GM06990 (cell line): ENCODE measurements around the gene EHBP1.

Experiments used
- DNase-seq: peaks from one replicate; pipeline ENCODE4 v3.0.0-alpha.2; 2011; ENCODE audit not compliant: insufficient read length; ENCODE audit errors: extremely low read depth
- H3K27me3 ChIP-seq: replicated peaks from 2 replicates; pipeline ENCODE4 v1.6.0; 2011; ENCODE audit warnings: low read length; ENCODE audit not compliant: control insufficient read depth, insufficient read depth
- H3K36me3 ChIP-seq: 2 replicates; pipeline ENCODE4 v1.5.1; 2011; ENCODE audit warnings: low read length; ENCODE audit not compliant: control insufficient read depth, insufficient read depth
- H3K4me3 ChIP-seq: replicated peaks from 2 replicates; pipeline ENCODE4 v1.5.1; 2011; ENCODE audit warnings: low read depth, mild to moderate bottlenecking, control low read depth, low read length
- TF ChIP-seq, protein P1 (sequence below): IDR thresholded peaks from 2 replicates; pipeline ENCODE4 v1.5.1; 2011; ENCODE audit warnings: low read length, control low read depth, mild to moderate bottlenecking, inconsistent platforms; ENCODE audit not compliant: insufficient read depth, poor library complexity, severe bottlenecking

The EHBP1 gene

DNA sequence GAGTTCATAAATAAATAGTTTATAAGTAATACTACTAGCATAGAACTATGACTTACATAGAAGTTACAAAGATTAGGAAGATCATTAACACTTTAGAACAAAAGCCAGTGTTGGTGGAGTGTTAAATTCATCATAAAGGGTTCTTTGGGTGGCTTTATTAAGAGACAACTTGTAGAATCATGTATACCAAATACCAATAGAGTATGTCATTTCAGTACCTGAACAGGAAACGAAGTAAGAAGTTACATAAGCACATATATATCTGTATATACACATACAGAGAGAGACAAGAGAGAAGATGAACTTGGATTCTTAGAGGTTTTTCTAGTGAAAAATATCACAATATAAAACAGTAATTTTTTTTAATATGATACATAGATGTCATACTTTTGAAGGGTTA lies 262.7 kb downstream of the EHBP1 start:
- no peak for DNase-seq
- H3K36me3 ChIP-seq = no peaks in the 10 kb centered on the region
- no peak overlapping the region for H3K4me3 ChIP-seq
- no peaks in the 10 kb centered on the region for H3K27me3 ChIP-seq
- TF ChIP-seq, protein P1, sequence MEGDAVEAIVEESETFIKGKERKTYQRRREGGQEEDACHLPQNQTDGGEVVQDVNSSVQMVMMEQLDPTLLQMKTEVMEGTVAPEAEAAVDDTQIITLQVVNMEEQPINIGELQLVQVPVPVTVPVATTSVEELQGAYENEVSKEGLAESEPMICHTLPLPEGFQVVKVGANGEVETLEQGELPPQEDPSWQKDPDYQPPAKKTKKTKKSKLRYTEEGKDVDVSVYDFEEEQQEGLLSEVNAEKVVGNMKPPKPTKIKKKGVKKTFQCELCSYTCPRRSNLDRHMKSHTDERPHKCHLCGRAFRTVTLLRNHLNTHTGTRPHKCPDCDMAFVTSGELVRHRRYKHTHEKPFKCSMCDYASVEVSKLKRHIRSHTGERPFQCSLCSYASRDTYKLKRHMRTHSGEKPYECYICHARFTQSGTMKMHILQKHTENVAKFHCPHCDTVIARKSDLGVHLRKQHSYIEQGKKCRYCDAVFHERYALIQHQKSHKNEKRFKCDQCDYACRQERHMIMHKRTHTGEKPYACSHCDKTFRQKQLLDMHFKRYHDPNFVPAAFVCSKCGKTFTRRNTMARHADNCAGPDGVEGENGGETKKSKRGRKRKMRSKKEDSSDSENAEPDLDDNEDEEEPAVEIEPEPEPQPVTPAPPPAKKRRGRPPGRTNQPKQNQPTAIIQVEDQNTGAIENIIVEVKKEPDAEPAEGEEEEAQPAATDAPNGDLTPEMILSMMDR = no peak

DNA sequence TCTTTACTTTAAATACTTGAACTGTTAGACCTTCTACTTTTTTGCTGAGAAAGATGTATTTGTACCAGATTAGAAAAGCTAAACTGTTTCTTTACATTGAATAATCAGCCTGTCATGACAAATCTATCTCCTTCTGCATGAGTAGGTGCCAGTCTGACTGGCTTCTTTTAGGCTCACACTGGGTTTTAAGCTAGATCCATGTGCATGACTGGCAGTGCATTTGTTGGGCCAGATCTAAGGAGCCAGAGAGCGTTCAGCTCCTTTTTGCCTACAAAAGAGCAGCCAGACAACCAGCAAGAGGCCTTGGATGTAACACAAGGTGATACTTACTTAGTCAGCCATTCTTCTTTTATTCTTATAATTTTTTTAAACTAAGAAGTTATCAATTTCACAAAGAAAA lies 263.2 kb downstream of the EHBP1 start:
- Histone ChIP-seq H3K27me3 (no peaks in the 10 kb centered on the region), H3K36me3 (no peaks in the 10 kb centered on the region), H3K4me3 (no peak overlapping the region)
- TF ChIP-seq, protein P1 = no peak
- no peak for DNase-seq

DNA sequence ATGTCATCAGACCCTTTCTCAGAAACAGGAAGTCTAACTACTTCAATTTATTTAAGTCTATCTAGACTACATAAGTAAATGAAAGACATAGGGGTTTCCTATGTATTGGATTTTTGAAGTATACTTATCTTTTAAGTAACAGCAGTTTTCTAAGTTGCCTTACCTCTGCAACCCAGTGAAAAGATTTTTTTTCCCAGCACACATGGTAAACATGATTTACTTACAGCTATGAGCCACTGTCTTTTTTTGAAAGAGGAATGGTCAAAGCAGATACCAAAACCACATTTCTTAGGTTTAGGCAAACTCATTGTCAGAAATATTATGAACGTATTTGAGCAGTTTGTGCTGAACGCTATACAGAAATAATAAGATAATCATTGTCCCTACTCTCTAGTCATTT lies 266.4 kb downstream of the EHBP1 start:
- H3K36me3 ChIP-seq = no peaks in the 10 kb centered on the region
- DNase-seq = no peak
- H3K4me3 ChIP-seq = no peak overlapping the region
- TF ChIP-seq, protein P1 = no peak
- H3K27me3 ChIP-seq = no peaks in the 10 kb centered on the region

DNA sequence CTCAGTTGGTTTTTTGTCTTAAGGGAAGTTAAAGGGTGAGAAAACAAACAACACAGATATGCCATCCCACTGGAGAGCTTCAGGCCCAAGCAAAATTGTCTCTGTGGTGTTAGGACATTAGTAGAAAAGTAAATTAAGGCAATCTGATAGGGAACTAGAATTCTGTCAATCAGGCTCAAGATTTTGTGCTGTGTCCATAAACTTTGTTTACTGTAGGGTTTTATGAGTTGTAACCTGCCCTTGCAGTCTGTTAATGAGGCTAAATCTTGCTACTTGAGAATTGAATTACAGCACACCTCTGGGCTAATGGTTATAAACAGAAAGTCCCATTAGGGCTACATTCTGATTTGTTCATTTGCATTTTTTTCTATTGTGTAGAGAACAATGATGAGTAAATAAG lies 267.1 kb downstream of the EHBP1 start:
- TF ChIP-seq, protein P1 = no peak
- Histone ChIP-seq H3K36me3 (no peaks in the 10 kb centered on the region), H3K4me3 (no peak overlapping the region), H3K27me3 (no peaks in the 10 kb centered on the region)
- DNase-seq = no peak

DNA sequence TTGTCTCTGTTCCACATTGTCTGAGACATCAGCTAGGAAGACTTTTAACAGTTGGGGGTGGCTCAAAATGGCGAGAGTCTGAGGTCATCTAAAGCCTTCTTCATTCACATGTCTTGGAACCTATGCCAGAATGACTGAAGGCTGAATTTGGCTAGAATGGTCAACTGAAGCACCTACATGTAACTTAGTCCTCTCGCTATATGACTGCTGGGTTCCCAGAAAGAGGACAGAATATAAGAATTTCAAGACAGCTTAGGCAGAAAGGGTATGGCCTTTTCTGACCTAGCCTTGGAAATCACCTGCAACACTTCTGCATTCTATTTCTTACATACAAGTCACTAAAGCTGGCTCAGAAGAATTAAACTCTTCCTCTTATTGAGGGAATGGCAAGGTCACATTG lies 269.5 kb downstream of the EHBP1 start:
- no peak for DNase-seq
- no peak overlapping the region for H3K4me3 ChIP-seq
- TF ChIP-seq, protein P1 = no peak

DNA sequence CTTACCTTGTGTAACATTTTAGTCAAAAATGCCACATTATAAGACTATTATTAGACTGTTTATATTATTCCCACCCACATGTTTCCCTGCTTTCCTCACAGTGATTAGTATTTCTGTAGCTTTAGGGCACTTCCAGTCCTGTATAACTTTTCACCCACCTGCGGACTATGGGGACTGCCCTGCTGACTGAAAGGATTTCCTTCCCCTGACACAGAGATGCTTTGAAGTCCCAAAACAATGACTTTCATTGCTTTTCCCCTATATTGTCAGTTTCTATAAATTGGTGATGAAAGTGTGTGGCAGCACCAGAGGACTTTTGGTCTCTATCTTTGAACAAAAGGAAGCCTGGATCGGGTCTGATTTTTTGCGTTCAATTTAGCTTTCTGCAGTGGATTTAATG lies 286.1 kb downstream of the EHBP1 start:
- H3K36me3 ChIP-seq = no peaks in the 10 kb centered on the region
- TF ChIP-seq, protein P1 = no peak
- DNase-seq = no peak
- H3K4me3 ChIP-seq = no peak overlapping the region
- H3K27me3 ChIP-seq = no peaks in the 10 kb centered on the region

More for the DNA sequence above, 269.5 kb downstream of the EHBP1 start:
- no peaks in the 10 kb centered on the region for H3K27me3 ChIP-seq
- H3K36me3 ChIP-seq = no peaks in the 10 kb centered on the region
